ENCODE measurements around the gene CCDC12.

CCDC12 gene

GRCh38 chr3:46950650-46951241 lies 25.8 kb downstream of the CCDC12 start:
- H3K4me3 ChIP-seq (ENCODE audit: low read depth, low read length): no peak overlapping the region
- DNase-seq (ENCODE audit: low read depth): no peak
- no peak for TF ChIP-seq MYC (IDR thresholded peaks at IDR 0.05; ENCODE audit: low read depth, low read length)
- no peak for TF ChIP-seq POLR2A (IDR thresholded peaks at IDR 0.05; ENCODE audit: extremely low read depth, insufficient read length)
- TF ChIP-seq, protein P1, sequence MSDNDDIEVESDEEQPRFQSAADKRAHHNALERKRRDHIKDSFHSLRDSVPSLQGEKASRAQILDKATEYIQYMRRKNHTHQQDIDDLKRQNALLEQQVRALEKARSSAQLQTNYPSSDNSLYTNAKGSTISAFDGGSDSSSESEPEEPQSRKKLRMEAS (IDR thresholded peaks at IDR 0.05; ENCODE audit: low read depth, low read length): no peak
- TF ChIP-seq, protein P2, sequence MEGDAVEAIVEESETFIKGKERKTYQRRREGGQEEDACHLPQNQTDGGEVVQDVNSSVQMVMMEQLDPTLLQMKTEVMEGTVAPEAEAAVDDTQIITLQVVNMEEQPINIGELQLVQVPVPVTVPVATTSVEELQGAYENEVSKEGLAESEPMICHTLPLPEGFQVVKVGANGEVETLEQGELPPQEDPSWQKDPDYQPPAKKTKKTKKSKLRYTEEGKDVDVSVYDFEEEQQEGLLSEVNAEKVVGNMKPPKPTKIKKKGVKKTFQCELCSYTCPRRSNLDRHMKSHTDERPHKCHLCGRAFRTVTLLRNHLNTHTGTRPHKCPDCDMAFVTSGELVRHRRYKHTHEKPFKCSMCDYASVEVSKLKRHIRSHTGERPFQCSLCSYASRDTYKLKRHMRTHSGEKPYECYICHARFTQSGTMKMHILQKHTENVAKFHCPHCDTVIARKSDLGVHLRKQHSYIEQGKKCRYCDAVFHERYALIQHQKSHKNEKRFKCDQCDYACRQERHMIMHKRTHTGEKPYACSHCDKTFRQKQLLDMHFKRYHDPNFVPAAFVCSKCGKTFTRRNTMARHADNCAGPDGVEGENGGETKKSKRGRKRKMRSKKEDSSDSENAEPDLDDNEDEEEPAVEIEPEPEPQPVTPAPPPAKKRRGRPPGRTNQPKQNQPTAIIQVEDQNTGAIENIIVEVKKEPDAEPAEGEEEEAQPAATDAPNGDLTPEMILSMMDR (IDR thresholded peaks at IDR 0.05; ENCODE audit: low read depth, low read length): no peak

DNA sequence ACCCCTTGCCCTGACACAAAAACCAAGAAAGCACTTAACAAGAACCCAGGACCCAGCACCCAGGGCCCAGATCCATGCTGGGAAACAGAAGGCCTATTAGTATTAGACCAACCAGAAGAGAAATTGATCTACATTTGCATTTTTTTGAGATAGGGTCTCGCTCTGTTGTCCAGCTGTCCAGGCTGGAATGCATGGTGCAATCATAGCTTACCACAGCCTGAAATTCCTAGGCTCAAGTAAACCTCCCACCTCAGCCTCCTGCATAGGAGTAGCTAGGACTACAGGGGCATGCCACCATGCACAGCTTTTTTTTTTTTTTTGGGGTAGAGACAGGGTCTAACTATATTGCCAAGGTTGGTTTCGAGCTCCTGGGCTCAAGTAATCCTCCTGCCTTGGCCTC lies 26.4 kb downstream of the CCDC12 start:
- no peak for DNase-seq (ENCODE audit: low read depth)
- no peak overlapping the region for H3K4me3 ChIP-seq (ENCODE audit: low read depth, low read length)
- TF ChIP-seq MYC (IDR thresholded peaks at IDR 0.05; ENCODE audit: low read depth, low read length) (no peak), POLR2A (IDR thresholded peaks at IDR 0.05; ENCODE audit: extremely low read depth, insufficient read length) (no peak)
- TF ChIP-seq, protein P2 (IDR thresholded peaks at IDR 0.05; ENCODE audit: low read depth, low read length): no peak
- TF ChIP-seq, protein P1 (IDR thresholded peaks at IDR 0.05; ENCODE audit: low read depth, low read length): no peak

DNA sequence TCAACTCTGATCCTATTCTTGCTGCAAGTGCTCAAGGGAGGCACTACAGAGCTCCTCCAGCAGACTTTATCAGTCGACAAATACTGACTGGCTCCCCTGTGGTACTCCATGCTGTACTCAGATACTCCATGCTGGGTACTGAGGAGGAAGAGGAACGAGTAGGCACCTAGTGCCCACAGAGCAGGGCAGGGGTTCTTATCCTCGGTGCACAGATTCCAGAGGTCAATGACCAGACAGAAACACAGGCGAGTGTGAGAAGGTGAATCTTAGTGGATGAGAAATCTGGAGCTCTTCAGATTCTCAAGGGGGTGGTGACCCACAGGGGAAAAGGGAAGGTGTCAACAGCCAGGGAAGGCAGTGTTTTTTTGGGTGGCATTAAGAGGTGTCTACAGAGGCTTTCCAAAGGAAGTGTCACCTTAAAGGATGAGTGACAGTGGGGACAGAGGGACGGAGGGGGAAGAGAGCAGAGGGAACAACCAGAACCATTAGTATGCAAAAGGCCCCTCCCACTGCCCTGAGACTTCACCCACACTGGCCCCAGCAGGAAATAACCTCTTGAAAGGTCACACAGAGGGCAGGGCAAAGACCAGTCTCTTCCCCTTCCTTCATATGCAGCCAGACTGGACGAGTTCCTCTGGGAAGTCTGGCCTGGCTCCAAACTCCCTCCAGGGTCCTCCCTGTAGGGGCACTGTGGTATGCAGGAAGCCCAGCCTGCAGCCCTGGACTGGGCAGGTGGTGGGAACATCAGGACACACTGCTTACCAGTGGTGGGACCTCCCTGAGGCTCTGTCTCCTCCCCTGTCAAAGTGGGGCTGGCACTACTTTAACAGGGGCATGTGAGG lies 27.5 kb downstream of the CCDC12 start:
- peak; percentile 55 for DNase-seq (ENCODE audit: low read depth)
- TF ChIP-seq, protein P1 (IDR thresholded peaks at IDR 0.05; ENCODE audit: low read depth, low read length): no peak
- TF ChIP-seq MYC (IDR thresholded peaks at IDR 0.05; ENCODE audit: low read depth, low read length) (no peak), POLR2A (IDR thresholded peaks at IDR 0.05; ENCODE audit: extremely low read depth, insufficient read length) (no peak)
- TF ChIP-seq, protein P2 (IDR thresholded peaks at IDR 0.05; ENCODE audit: low read depth, low read length): no peak
- H3K4me3 ChIP-seq (ENCODE audit: low read depth, low read length): no peak overlapping the region

GRCh38 chr3:46947981-46948791 lies 28.4 kb downstream of the CCDC12 start:
- H3K4me3 ChIP-seq (ENCODE audit: low read depth, low read length): no peak overlapping the region
- TF ChIP-seq POLR2A (IDR thresholded peaks at IDR 0.05; ENCODE audit: extremely low read depth, insufficient read length) (no peak), MYC (IDR thresholded peaks at IDR 0.05; ENCODE audit: low read depth, low read length) (no peak)
- TF ChIP-seq, protein P1 (IDR thresholded peaks at IDR 0.05; ENCODE audit: low read depth, low read length): no peak
- TF ChIP-seq, protein P2 (IDR thresholded peaks at IDR 0.05; ENCODE audit: low read depth, low read length): no peak
- peak; percentile 88 for DNase-seq (ENCODE audit: low read depth)

DNA sequence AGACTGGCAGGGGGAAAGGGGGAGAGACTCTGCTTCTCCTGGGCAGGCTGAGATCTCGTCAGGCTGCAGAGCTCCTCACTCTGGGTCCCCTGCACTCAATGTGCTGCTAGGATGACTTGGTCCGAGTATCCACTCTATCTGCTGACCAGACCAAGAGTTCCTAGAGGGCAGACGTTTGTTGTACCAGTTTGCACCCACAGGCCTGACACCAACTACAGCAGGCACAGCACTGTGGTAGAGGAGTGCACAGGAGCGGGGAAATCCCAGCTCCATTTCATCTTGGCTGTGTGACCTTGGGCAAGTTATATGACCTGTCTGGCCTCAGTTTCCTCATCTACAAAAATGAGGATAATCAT lies 29.0 kb downstream of the CCDC12 start:
- no peak overlapping the region for H3K4me3 ChIP-seq (ENCODE audit: low read depth, low read length)
- TF ChIP-seq, protein P1 (IDR thresholded peaks at IDR 0.05; ENCODE audit: low read depth, low read length): no peak
- DNase-seq (ENCODE audit: low read depth): no peak
